ENCODE results near the gene PTPN4. TPM values are rescaled to one million over a fixed set of nuclear protein-coding genes. Genes with fewer than 3 reads are reported as not detected.
A peak's percentile ranks its signal among the peaks of the same experiment; 100 is the strongest.

The PTPN4 gene
- total RNA-seq, 1 donor from 2014 or later, result 22.4 TPM

DNA sequence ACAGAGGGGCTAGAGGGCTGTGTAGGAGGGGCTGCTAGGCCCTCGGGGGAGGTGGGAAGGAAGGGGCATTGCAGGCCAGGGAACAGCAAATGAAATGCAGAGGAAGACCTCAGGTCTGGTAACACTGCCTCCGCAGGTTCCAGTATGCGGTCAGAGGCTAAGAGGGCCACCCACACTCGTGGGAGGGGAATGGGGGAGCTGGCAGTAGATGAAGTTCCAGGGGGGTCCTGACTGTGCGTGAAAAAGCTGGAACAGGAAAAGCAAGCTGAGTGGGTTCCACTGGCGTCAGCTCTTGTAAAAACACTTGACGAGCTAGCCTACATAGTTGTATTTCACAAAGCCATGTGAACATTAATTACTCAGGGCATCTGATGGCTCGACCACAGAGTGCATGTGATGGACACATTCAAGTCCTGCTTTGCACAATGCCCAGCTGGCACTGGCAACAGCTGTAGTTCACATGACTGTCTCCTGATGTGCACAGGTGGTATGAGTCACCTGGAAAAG, 29.0 kb upstream of the PTPN4 start:
- DNase-seq (ENCODE audit: low spot score), result no peak
- no peak for ATAC-seq

DNA sequence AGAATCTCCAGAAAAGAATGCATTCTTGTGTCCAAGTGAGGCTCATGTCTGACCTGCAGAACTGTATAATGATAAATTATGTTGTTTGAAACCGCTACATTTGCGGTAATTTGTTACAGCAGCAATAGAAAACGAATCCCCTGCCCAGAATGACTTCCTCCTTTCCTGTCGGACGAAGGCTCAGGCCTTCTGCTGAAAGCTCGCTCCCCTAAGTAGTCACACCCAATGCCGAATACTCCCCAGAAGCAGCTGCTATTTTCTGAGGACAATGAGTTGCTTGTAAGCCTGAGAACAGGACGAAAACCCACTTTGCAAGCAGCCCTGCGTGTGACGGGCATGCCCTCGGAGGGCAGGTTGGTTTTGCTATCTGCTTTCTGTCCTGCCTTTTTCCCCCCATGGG, 27.7 kb upstream of the PTPN4 start:
- ATAC-seq, result no peak
- no peak for DNase-seq (ENCODE audit: low spot score)

GRCh38 chr2:119732601-119733164, 27.0 kb upstream of the PTPN4 start:
- DNase-seq (ENCODE audit: low spot score) (no peak), ATAC-seq (no peak)

DNA sequence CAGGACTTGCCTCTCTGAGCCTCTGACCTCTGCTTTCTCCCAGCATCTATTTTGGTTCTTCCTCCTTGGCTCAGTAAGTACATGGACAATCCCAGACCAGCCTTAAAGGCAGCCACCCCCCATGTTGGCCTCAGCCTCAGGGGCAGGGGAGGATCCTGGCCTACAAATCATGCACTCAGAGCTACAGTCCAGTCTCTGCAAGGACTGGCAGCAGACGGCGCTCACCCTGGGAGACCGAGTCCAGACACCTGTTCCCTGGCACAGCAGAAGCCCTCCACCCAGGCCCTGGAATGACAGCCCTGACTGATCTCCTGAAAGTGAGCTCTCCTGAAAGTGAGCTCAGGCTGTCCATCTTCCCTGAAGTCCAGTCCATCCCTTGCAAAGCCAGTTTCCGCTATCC, 25.7 kb upstream of the PTPN4 start:
- no peak for DNase-seq (ENCODE audit: low spot score)
- no peak for ATAC-seq

DNA sequence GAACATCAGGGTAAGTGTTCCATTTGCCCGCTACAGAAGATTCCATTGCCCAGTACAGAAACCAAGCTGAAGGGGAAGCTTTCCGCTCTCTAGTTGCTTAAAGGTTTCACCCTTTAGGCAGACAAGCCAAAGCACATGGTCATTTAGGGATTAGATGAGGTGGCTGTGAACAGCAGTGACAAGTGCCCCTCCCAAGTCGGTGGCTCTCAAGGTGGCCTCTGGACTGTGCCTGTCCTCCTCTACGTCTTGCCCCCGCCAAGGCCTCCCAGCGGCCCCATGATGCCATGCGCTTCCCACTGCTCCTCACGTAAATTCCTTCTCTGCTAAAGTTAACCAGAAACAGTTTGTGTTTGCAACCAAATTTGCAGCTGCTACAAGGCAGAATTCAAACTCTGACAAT, 24.2 kb upstream of the PTPN4 start:
- DNase-seq (ENCODE audit: low spot score) (no peak), ATAC-seq (no peak)

DNA sequence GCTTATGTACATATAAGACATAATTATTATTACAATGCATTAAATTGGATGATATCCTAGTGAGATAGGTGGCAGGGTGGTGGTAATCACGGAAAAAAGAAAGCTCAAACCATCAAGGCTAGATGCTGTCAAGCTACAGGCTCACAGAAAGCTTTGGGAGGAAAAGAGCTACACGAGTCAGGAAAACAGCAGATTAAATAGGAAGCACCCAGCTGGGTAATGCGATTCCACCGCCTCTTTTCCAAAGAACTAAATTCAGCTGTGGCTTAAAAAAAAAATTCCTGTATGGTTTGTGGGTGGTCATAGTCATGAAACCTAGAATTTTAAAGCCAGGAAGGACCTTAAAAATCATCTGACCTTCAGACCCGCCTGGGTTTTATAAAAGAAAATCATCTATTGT, 23.7 kb upstream of the PTPN4 start:
- ATAC-seq (no peak), DNase-seq (ENCODE audit: low spot score) (no peak)

DNA sequence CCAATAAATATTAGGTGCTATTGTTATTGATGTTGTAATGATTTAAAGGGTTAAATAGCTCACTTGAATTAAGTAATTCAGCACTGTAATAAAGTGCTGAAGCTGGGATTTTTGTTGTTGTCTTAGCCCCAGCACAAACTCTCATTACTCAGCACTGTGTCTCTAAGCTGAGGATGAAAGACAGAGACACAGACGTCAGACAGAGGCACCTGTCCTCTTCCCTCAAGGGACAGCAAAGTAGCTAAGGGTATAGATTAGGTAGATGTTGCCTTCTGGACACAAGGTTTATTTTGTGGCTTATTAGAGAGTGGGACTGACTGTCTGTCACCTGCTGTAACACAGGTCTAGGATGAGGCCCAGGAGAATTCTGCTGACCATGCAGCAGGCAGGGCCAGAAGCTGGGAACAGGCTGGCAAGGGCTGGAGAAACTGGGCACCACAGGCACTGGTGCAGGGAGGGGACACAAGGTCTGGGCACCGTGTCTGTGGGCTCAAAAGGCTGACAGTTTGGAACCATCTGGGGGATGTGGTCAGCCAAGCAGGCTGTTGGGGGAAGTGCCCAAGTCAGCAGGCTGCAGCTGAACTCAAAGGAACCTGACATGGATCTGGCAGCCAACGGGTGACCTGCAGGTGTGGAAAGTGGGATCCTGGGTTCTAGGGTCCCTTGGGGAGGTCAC, 20.0 kb upstream of the PTPN4 start:
- peak; percentile 71 for DNase-seq (ENCODE audit: low spot score)
- peak; percentile 92 for ATAC-seq

DNA sequence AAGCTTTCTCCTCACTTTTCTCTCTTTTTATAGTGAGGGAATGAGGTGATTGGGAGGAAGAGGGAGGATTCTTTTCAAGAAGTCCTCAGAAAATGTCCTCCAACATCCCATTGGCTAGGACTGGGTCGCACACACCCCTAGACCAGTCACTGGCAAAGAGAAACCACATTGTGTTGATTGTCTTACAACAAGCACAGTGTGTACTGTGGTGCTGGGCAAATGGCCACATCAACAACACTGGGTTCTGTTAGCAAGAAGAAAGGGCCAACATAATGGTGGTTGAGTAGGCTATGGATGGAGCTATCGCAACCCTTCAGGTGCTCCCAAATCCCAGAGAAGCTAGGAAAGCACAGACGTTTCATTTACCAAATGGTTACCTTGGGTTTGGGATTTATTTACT, 18.7 kb upstream of the PTPN4 start:
- ATAC-seq, result no peak
- no peak for DNase-seq (ENCODE audit: low spot score)

DNA sequence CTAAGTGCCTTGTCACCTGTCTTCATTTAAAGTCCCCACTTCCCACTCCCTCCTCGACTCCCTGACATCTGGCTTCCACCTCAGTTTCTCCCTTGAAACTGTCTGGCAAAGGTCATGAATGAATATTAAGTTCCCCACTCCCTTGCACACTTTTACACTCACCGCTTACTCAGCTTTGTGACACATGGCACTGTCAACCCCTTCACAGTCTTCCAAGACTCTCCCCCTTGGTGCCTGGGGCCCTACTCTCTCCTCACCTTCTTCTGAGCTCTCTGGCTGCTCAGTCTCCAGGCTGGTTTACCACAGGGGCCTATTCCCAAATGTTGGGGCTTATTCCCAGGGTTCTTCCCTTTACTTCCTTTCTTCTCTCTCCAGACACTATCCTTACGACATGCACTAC, 17.9 kb upstream of the PTPN4 start:
- ATAC-seq (no peak), DNase-seq (ENCODE audit: low spot score) (no peak)

DNA sequence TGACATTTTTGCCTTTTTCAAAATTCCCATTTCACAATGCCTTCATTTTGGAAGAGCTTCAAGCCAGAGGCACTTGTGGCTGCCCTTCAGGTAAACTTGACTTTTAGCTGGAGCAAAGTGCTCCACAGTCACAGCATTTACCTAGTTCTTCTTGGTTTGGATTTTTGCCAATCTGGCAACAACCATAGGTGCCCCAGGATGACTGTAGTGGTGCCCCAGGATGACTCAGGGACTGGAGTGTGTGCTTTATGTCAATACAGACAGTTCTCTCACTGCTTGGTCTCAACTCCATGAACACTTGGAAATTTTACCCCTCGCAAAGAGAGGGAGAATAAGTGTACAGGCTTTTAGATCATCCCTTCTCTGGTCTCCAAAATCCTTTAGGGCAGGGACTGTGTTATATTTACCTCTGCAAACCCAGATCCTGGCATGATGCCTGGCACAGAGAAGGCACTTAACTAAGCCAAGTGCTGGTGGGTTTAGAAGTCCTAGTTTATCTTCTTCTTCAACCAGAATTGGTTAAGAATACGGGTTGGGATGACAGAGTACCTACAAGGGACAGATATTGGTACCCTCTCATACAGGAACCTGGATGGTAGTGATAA, 15.3 kb upstream of the PTPN4 start:
- no peak for DNase-seq (ENCODE audit: low spot score)
- peak; percentile 70 for ATAC-seq

- ATAC-seq (no peak), DNase-seq (ENCODE audit: low spot score) (no peak)
Measured at GRCh38 chr2:119745566-119745965, 14.2 kb upstream of the PTPN4 start.

- ATAC-seq, result no peak
Measured at GRCh38 chr2:119746836-119747686, 12.7 kb upstream of the PTPN4 start.

GRCh38 chr2:119748135-119748534, 11.6 kb upstream of the PTPN4 start:
- peak; percentile 81 for ATAC-seq
- no peak for DNase-seq (ENCODE audit: low spot score)

More at GRCh38 chr2:119746836-119747686, 12.7 kb upstream of the PTPN4 start:
- no peak for DNase-seq (ENCODE audit: low spot score)

DNA sequence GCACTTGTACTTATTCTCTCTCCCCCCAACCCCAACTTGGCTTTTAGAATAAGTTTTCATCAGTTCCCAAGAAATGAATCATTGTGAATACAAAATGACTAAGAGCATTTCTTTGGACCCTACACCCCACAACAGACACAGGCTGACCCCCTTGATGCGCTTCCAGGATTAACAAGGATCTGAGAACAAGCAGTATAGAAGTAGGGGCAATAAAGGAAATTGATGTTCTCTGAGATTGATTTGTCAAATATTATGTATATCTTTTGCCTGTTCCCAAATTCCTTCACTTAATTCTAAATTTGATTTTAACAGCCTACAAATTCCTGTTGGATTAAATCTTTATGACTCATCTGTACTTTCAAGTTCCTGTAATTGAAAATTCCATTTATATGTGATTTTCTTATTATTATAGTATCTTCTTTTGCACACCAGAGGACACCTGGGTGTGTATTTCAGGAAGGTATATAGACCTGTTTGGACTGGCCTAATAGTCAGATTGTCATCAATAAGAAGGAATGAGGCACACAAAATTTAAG, 10.2 kb upstream of the PTPN4 start:
- ATAC-seq (no peak), DNase-seq (ENCODE audit: low spot score) (no peak)

DNA sequence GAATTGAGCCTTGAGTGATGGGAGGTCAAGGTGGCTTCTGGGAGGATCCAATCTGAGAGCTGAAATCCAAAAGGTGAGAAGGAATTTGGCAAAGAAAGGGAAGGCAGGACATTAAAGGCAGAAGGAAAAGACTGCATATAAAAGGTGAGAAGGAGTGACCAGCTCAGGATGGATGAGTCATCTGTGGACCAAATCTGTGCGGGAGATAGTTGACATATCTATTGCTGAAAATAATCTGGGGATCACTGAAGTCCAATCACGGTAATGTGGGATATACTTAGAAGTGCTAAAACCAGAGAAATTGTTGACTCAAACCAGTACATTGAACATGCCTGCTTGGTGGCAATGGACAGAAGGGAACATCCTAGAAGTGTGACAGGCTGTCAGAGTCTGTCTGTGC, 8.0 kb upstream of the PTPN4 start:
- DNase-seq (ENCODE audit: low spot score), result no peak
- no peak for ATAC-seq

- ATAC-seq (peak; percentile 72), DNase-seq (ENCODE audit: low spot score) (no peak)
Measured at GRCh38 chr2:119753041-119753929, 6.4 kb upstream of the PTPN4 start.

DNA sequence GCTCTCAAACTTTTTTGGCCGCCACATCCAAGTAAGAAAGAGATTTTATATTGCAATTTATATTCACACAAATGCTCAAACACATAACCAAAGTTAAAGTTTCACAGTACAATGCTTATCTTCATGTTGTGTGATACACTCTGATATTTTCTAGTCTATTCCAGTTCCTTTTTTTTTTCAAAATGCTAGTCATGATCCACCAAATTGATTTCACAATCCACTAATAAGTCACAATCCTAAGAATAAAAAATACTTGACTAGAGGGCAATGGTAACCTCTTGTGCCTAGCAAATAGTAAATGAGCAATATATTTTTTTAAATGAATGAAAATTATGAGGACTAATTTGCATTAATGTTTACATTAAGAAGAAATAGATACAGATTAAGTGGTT, 5.8 kb upstream of the PTPN4 start:
- ATAC-seq (no peak), DNase-seq (ENCODE audit: low spot score) (no peak)

DNA sequence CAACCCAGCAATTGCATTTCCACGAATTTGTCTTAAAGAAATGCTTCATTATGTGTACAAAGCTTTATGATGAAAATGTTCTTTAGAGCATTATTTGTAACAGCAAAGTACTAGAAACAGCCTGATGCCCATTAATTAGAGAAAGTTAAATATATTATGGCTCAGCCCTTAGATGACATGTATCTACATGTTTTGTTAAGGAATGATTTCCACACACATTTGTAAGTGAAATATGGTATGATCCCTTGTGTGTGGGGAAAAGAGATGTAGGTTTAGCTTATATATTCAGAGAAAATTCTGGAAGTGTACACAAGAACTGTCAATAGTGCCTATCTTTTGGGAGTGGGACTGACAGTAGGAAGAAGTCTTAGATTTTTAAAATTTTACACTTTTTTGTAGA, 3.8 kb upstream of the PTPN4 start:
- no peak for ATAC-seq
- DNase-seq (ENCODE audit: low spot score), result no peak

GRCh38 chr2:119756837-119757236, 2.9 kb upstream of the PTPN4 start:
- peak; percentile 66 for ATAC-seq

DNA sequence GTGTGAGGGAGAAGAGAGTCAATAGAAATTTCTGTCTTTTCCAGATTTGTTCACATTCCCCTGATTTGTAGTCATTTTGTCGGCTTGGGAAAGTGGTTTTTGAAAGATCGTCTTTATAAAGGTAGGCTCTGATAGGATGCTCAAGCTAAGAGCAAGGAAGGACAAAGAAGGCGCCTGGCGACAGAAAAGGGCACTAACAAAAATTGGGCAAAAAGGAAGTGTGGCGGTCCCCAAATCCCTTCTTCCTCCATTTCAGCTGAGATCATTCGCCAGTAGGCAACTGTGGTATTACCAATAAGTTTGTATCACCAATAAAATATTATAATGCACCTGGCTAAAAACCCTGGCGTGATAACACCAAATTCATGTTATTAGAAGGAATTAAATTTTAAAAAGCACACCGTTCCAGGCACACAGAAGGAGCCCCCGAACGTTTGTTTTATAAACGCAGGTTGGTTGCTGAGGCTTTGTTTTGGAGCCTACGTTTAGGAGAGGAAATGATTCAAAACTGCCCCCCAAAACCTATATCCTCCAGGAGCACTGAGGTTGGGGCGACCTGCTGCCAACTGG, 756 bp upstream of the PTPN4 start:
- ATAC-seq, result no peak
- no peak for DNase-seq (ENCODE audit: low spot score)

More at GRCh38 chr2:119756837-119757236, 2.9 kb upstream of the PTPN4 start:
- DNase-seq (ENCODE audit: low spot score), result peak; percentile 89

Measured in left lobe of liver (tissue), 2 donors.